Measurements from ENCODE around the gene SLC25A51.
"Not testable (repeated sequence)": the region's sequence is repeated elsewhere in the genome, so short reads cannot be mapped to it uniquely, and the experiment has no call there.

SLC25A51 gene

GRCh38 chr9:37919246-37919955, 15.5 kb upstream of the SLC25A51 start:
- DNase-seq = no peak

GRCh38 chr9:37918665-37919170, 14.8 kb upstream of the SLC25A51 start:
- no peak for DNase-seq

GRCh38 chr9:37917801-37918664, 14.1 kb upstream of the SLC25A51 start:
- no peak for DNase-seq

DNA sequence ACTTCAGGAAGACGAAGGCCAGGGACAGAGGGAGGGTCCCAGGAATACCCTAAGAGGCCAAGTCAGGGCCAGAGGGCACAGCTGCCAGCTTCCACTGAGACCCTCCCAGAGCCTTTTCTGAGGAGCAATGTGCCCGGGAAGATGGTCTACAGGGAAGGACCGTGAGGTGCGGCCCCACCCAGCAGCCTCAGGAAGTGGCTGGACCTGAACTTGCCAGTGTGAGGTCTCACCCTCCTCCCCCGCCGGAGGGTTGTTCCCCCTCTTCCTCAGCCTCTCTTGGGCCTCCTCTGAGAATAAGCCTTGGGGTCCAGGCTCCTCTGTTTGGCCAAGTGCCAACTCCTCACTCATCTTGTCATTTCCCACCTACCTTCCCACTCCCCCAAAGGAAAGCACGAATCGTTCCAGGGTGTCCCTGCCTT, 13.4 kb upstream of the SLC25A51 start:
- DNase-seq = no peak

DNA sequence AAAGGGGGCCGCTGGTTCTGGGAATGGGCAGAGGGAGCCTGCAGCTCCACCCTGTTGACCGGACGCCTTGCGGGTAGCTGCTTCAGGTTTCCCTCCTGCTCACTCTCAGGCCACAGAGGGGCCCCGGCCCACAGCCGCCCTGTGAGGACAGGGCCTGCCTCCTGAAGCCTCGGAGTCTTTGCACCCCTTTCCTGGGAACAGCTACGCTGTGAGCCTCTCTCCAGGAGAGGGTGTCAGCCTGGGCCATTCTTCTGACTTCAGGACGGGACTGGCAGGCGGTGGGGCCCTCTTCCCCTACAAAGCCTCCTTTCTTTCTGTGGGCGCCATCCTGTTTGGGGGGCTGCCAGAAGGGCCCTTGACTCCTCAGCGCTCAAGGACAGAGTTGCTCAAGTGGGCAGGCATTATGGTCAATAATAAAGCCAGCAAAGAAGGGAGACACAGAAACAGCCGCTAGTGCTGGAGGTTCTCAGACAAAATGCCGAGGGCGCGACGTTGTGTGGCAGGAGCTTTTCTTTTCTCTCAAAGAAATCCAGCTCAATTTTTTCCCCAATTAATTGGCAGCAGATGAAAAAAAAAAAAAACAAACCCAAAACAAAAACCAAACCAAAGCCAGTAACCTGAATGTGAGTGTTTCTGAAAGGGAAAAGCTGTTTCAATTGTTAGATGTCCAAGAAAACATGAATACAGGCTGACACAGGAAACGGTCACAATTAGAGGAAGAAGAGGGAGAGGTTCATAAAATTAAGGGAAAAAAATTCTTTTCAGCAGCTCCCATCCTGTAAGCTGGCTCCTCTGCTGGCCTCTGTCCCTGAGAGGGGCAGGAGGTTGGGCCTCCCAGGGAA, 12.8 kb upstream of the SLC25A51 start:
- DNase-seq = no peak

GRCh38 chr9:37915911-37916470, 12.1 kb upstream of the SLC25A51 start:
- no peak for DNase-seq

DNA sequence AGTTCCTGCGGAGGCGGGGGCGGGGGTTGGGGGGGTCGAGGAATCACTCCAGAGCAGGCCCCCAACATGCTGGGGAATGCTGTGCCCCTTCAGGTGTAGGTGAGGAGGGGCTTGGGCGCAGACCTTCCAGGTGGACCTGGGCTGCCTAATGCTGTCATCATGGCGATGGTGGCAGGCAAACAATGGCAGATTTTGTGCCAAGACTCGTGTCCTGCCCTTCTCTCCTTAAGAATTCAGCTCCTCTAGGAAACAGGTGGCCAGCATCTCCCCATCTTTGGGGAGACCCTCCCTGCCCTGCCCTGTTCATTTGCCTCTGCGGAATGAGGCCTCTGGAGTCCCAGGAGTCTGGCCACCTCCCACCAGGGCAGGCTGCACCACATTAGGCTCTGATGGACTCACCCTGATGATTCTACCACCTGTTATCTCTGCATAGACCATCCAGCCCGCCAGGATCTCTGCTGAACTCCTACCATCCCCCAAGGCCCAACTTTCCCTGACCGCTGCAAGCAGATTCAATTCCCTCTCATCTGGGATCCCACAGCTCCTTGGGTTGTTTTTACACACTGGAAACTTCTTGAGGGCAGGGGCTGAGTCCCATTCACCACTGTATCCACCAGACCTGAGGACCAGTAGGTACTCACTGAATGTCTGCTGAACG, 10.9 kb upstream of the SLC25A51 start:
- DNase-seq = no peak

DNA sequence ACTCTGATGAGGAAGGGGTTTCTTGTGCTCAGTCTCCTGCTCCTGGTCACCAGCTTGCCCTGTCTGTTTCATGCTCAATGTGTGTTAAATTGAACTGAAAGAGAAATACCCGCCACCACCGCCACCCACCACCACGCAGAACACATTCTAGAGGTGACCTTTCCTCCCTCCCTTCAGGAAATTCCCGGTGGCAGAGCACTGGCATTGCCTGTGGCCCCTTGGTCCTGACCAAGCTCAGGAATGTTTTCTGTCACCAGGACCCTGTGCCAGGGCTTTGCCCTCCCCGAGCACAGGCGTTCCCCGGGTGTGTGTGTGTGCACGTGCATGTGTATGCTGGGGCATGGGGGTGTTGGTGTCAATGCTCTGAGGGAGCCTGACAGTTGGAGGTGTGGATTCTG, 10.2 kb upstream of the SLC25A51 start:
- DNase-seq = no peak

GRCh38 chr9:37913480-37914153, 9.7 kb upstream of the SLC25A51 start:
- no peak for DNase-seq

- DNase-seq = no peak
Measured at GRCh38 chr9:37911271-37911681, 7.3 kb upstream of the SLC25A51 start.

DNA sequence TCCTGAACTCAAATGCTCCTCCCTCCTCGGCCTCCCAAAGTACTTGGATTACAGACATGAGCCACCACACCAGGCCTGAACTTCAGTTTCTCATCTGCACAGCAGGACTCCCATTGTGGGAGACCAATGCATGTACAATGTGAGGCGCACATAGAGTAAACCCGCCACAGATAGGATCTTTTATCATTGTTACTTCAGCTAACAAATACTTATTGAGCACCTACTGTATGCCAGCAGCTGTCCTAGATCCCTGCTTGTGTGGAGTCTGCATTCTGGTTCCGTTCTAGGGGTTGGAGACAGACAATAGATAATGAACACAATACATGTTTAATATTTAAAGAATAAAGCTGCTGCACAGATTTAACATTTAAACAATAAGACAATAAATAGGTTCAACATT, 6.3 kb upstream of the SLC25A51 start:
- no peak for DNase-seq

GRCh38 chr9:37909836-37910235, 5.9 kb upstream of the SLC25A51 start:
- not testable (repeated sequence) for DNase-seq

- no peak for DNase-seq
Measured at GRCh38 chr9:37909326-37909725, 5.4 kb upstream of the SLC25A51 start.

DNA sequence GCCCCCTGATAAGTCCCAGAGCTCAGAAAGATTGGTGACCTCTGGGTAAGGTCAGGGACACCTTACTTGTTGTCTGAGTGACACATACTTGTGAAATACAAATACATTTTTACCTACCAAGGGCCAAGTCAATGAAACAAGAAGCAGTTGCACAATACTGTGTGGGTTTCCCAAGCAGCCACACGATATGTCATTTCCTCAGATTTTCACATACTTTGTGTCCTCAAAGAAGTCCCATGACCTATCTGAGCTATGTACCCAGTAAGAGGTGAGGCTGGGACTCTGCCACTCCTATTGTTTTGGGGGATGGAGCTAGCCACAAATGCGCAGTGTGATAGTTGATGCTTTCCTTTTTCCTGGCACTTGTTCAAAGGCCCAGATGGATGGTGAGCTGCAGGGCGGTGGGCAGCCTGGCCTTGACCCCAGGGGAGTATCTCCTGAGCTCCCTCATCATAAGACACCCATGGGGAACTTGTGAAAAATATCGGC, 4.8 kb upstream of the SLC25A51 start:
- no peak for DNase-seq

- DNase-seq = no peak
Measured at GRCh38 chr9:37908283-37908682, 4.4 kb upstream of the SLC25A51 start.

DNA sequence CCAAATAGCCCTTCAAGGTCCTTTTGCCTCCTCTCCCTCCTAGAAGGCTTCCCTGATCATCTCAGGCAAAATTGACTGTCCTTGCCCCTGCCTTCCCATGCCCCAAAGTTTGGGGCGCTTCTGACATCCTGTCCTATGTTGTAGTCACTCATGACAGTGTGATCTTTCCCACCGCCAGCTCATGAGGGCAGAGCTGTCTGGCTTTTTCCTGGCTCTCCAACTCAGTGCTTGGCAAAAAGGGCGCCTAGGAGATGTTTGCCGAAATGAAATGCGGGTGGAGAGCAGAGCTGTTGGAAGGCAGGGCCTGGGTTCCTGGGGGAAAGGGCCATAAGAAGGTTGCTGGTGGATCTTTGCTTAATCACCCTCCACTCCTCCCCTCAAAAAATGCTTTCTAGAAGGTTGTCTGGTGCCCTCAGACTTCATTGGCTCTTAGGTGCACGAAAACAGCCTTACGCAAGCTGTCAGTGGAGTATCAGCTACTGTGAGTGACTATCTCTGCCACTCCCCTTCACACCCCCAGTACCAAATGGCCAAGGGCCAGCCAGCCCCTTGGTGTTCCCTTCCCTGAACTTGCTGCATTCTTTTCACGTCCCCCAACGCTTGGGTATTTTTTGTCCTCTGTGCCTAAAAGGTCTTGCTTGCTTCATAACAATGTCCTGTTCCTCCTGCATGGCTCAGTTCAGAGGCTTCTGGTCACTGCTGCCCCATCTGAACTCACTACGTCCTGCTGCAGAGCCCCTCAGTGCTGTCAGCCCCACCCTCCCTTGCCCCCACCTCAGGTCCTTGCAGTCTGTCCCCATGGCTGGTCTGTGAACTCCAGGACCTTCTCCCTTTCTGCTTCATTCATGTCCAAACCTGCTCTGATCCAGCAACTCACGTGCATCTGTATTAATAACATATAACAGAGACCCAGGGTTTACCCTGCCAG, 2.6 kb upstream of the SLC25A51 start:
- no peak for DNase-seq

- DNase-seq = no peak
Measured at GRCh38 chr9:37905776-37906175, 1.8 kb upstream of the SLC25A51 start.

- no peak for DNase-seq
Measured at GRCh38 chr9:37905131-37905505, 1.2 kb upstream of the SLC25A51 start.

DNA sequence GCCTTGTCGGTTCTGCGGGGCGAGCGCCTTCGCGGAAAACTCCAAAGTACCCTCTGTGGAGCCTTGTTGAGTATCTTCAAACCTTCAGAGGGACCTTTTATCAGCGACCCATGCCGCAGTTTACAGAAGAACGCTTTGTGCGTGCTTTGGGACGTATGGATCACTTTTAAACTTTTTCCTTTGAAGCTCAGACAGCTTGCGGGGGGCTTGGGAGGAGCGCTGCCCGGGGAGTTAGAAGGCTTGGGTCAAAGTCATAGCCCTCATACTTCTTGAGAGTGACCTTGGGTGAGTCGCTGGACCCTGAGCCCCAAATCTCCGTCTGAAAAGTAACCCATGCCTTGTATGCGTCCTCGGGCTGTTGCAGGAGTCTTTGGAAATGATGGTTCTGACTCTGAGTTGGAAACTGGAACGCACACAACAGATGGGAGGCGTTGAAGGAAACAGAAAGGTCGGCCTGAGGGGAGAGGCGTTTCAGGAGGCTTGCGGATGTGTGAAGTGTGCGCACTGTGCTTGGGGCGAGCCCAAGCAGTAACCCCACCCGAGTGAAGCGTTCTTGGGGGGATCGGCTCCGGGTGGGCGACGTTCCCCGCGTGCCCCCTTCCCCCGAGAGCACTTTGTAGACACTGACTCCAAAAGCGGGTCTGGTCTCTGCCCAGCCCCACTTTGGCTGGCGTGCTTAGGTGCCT, 661 bp upstream of the SLC25A51 start:
- no peak for DNase-seq

Measured in NCI-H1048 (cell line).